ENCODE measurements around the gene SLC35F1.

SLC35F1 gene

GRCh38 chr6:118085665-118086064 lies 178.6 kb downstream of the SLC35F1 start:
- no peak overlapping the region for H3K4me3 ChIP-seq (ENCODE audit: low read depth, low read length)
- no peak for TF ChIP-seq CTCF (IDR thresholded peaks at IDR 0.05; ENCODE audit: insufficient read depth, low read length, missing control alignments)
- CTCF ChIA-PET: no interaction called here
- POLR2A ChIA-PET: no interaction called here
- no peak for DNase-seq (ENCODE audit: low read depth, low spot score)

- no peak for TF ChIP-seq CTCF (IDR thresholded peaks at IDR 0.05; ENCODE audit: insufficient read depth, low read length, missing control alignments)
- POLR2A ChIA-PET: no interaction called here
- CTCF ChIA-PET: no interaction called here
- DNase-seq (ENCODE audit: low read depth, low spot score): no peak
- H3K4me3 ChIP-seq (ENCODE audit: low read depth, low read length): no peak overlapping the region
Measured at GRCh38 chr6:118086159-118086558, 179.1 kb downstream of the SLC35F1 start.

DNA sequence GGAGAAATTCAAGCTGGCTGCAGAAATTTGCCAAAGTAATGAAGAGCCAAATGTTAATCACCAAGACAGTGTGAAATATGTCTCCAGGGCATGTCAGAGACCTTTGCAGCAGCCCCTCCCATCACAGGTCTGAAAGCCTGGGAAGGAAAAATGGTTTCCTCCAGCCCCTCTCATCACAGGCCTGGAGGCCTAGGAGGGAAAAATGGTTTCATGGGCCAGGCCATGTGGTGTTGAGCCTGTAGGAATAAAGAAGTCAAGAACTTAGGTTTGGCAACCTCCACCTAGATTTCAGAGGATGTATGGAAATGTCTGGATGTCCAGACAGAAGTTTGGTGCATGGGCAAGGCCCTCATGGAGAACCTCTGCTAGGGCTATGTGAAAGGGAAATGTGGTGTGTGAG lies 185.0 kb downstream of the SLC35F1 start:
- no peak overlapping the region for H3K4me3 ChIP-seq (ENCODE audit: low read depth, low read length)
- no peak for DNase-seq (ENCODE audit: low read depth, low spot score)
- no peak for TF ChIP-seq CTCF (IDR thresholded peaks at IDR 0.05; ENCODE audit: insufficient read depth, low read length, missing control alignments)
- ChIA-PET CTCF (no interaction called here), POLR2A (no interaction called here)

DNA sequence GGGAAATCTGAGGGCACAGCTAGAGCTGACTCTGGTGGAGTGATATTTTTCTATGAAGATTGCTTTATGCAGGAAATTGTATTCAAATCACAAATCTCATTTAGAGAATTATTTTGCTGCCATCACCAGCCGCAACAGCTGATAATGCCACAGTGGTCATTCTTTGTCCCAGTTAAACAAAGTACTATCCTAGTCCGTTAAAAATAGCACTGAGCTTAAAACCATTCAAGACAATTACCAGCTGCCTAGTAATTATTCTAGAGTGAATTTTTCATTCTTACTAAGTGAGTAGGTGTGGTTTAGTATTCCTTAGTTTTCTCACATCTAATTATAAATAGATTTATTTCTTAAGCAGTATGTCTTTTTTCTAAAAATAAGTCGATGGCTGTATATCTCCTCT lies 190.5 kb downstream of the SLC35F1 start:
- no peak for DNase-seq (ENCODE audit: low read depth, low spot score)

GRCh38 chr6:118100717-118101116 lies 193.7 kb downstream of the SLC35F1 start:
- H3K4me3 ChIP-seq (ENCODE audit: low read depth, low read length): no peak overlapping the region
- ChIA-PET POLR2A (no interaction called here), CTCF (no interaction called here)
- TF ChIP-seq CTCF (IDR thresholded peaks at IDR 0.05; ENCODE audit: insufficient read depth, low read length, missing control alignments): no peak
- no peak for DNase-seq (ENCODE audit: low read depth, low spot score)

More for the DNA sequence above, 190.5 kb downstream of the SLC35F1 start:
- TF ChIP-seq CTCF (IDR thresholded peaks at IDR 0.05; ENCODE audit: insufficient read depth, low read length, missing control alignments): no peak
- H3K4me3 ChIP-seq (ENCODE audit: low read depth, low read length): no peak overlapping the region
- POLR2A ChIA-PET: no interaction called here
- CTCF ChIA-PET: no interaction called here

- H3K4me3 ChIP-seq (ENCODE audit: low read depth, low read length): no peak overlapping the region
- ChIA-PET POLR2A (no interaction called here), CTCF (no interaction called here)
- no peak for TF ChIP-seq CTCF (IDR thresholded peaks at IDR 0.05; ENCODE audit: insufficient read depth, low read length, missing control alignments)
- DNase-seq (ENCODE audit: low read depth, low spot score): no peak
Measured at GRCh38 chr6:118101220-118101619, 194.2 kb downstream of the SLC35F1 start.
